ENCODE measurements around the gene TMEM158. TPM values are rescaled to one million over a fixed set of nuclear protein-coding genes. Genes with fewer than 3 reads are reported as not detected.

The TMEM158 gene
- total RNA-seq, 6 donors from 2014 or later: 0.76 to 3.8 (median 1.7) TPM; not detected in 3

- H3K9me3 ChIP-seq: no peaks in the 10 kb centered on the region
- no peak overlapping the region for H3K27ac ChIP-seq
- no peak for TF ChIP-seq POLR2AphosphoS5 (IDR thresholded peaks at IDR 0.05)
- TF ChIP-seq EP300 (IDR thresholded peaks at IDR 0.05): no peak
- no peak for TF ChIP-seq POLR2A (IDR thresholded peaks at IDR 0.05)
- no peak for TF ChIP-seq CTCF (IDR thresholded peaks at IDR 0.05)
- DNase-seq (no peak), ATAC-seq (ENCODE audit: low FRiP score in 2 of 2) (peak in 1 of 2 donors; percentile 42)
- H3K36me3 ChIP-seq: no peaks in the 10 kb centered on the region
- no peaks in the 10 kb centered on the region for H3K27me3 ChIP-seq
- whole genome bisulfite sequencing, 2 donors: 58 to 69% methylated on average over 3 of the region's 3 CpGs
- no peak overlapping the region for H3K4me3 ChIP-seq
- no peaks in the 10 kb centered on the region for H3K4me1 ChIP-seq
These were observed 32.2 kb upstream of the TMEM158 start for GRCh38 chr3:45258317-45258716.

GRCh38 chr3:45253316-45253715, 27.2 kb upstream of the TMEM158 start:
- H3K27me3 ChIP-seq: no peaks in the 10 kb centered on the region
- 83 to 88% methylated on average over 3 of the region's 3 CpGs for WGBS, 2 donors
- no peak overlapping the region for H3K4me3 ChIP-seq
- no peak for ATAC-seq (ENCODE audit: low FRiP score in 2 of 2)
- DNase-seq: no peak
- H3K36me3 ChIP-seq: no peaks in the 10 kb centered on the region
- H3K27ac ChIP-seq: no peak overlapping the region
- TF ChIP-seq CTCF (IDR thresholded peaks at IDR 0.05) (no peak), EP300 (IDR thresholded peaks at IDR 0.05) (no peak), POLR2AphosphoS5 (IDR thresholded peaks at IDR 0.05) (no peak), POLR2A (IDR thresholded peaks at IDR 0.05) (no peak)
- H3K9me3 ChIP-seq: no peaks in the 10 kb centered on the region
- H3K4me1 ChIP-seq: no peaks in the 10 kb centered on the region

DNA sequence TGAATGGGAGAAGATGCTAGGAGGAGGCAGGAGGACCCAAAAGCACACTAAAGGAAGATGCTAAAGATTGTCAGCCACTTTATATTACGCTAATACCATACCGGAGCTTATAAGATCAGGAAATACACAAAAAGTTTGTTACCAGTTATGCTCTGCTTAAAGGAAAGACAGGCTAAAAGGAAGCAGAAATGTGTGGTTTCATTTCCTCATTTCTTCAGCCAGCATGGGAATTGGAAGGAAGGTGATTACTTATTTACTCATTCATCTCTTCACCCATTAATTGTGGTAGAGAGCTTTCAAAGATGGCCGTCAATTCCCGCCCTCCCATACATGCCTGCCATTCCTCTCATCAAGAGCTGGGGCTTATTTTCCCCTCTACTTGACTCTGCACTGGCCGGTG, 26.7 kb upstream of the TMEM158 start:
- ATAC-seq (ENCODE audit: low FRiP score in 2 of 2) (no peak), DNase-seq (no peak)
- H3K27ac ChIP-seq: no peak overlapping the region
- TF ChIP-seq EP300 (IDR thresholded peaks at IDR 0.05): no peak
- TF ChIP-seq POLR2AphosphoS5 (IDR thresholded peaks at IDR 0.05): no peak
- no peak for TF ChIP-seq CTCF (IDR thresholded peaks at IDR 0.05)
- no peak for TF ChIP-seq POLR2A (IDR thresholded peaks at IDR 0.05)
- H3K27me3 ChIP-seq: no peaks in the 10 kb centered on the region
- WGBS, 2 donors: 71 to 75% methylated on average over 5 of the region's 5 CpGs
- no peaks in the 10 kb centered on the region for H3K36me3 ChIP-seq
- H3K4me1 ChIP-seq: no peaks in the 10 kb centered on the region
- H3K4me3 ChIP-seq: no peak overlapping the region
- no peaks in the 10 kb centered on the region for H3K9me3 ChIP-seq

DNA sequence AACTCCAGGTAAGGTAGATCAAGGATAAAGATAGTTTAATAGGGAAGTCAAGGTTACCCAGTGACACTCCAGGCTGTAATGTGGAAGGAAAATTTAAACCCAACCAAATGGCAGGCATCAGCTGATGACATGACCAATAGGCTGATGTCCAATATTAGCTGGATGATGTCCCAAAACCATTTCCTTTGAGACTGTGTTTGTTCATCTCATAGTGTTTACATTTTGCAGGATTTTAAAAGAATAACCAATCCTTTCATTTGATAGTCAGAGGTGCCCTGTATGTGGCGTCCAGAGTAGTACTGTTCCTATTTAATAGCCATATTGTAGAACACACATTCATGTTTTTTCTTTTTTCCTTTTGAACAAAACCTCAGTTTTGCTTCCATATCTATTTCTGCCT, 23.3 kb upstream of the TMEM158 start:
- Histone ChIP-seq H3K36me3 (no peaks in the 10 kb centered on the region), H3K27ac (no peak overlapping the region), H3K27me3 (no peaks in the 10 kb centered on the region), H3K4me1 (no peaks in the 10 kb centered on the region), H3K9me3 (no peaks in the 10 kb centered on the region), H3K4me3 (no peak overlapping the region)
- DNase-seq (no peak), ATAC-seq (ENCODE audit: low FRiP score in 2 of 2) (no peak)
- TF ChIP-seq CTCF (IDR thresholded peaks at IDR 0.05) (no peak), POLR2AphosphoS5 (IDR thresholded peaks at IDR 0.05) (no peak), EP300 (IDR thresholded peaks at IDR 0.05) (no peak), POLR2A (IDR thresholded peaks at IDR 0.05) (no peak)
- WGBS, 2 donors: 39 to 47% methylated on average over 1 of the region's 1 CpG

DNA sequence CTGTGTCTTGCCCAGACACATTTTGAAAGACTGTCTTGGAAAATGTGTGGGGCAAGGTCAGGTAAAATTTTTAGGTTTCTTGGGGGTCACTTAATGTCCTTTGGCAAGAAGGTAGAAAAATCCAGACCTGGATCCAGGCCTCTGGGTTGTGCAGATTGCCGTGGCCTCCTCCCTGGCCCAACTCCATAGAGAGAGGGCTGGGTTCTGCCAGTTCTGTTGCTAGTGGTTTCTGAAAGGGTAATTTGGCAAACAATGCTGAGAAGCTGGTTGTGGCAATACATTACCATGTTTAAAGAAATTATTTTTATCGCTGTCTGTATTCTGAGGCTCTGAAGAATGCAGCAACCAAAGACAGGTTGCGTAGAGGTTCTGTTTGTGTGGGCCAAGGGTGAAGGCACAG, 20.2 kb upstream of the TMEM158 start:
- no peak for TF ChIP-seq CTCF (IDR thresholded peaks at IDR 0.05)
- no peak for TF ChIP-seq POLR2A (IDR thresholded peaks at IDR 0.05)
- no peak for TF ChIP-seq EP300 (IDR thresholded peaks at IDR 0.05)
- TF ChIP-seq POLR2AphosphoS5 (IDR thresholded peaks at IDR 0.05): no peak
- DNase-seq (no peak), ATAC-seq (ENCODE audit: low FRiP score in 2 of 2) (no peak)
- Histone ChIP-seq H3K36me3 (no peaks in the 10 kb centered on the region), H3K4me3 (no peak overlapping the region), H3K27me3 (no peaks in the 10 kb centered on the region), H3K27ac (no peak overlapping the region), H3K9me3 (no peaks in the 10 kb centered on the region), H3K4me1 (no peaks in the 10 kb centered on the region)
- 95% methylated on average over 2 to 3 of the region's 3 CpGs for WGBS, 2 donors
